ENCODE measurements around the gene WDR47.

WDR47 gene

DNA sequence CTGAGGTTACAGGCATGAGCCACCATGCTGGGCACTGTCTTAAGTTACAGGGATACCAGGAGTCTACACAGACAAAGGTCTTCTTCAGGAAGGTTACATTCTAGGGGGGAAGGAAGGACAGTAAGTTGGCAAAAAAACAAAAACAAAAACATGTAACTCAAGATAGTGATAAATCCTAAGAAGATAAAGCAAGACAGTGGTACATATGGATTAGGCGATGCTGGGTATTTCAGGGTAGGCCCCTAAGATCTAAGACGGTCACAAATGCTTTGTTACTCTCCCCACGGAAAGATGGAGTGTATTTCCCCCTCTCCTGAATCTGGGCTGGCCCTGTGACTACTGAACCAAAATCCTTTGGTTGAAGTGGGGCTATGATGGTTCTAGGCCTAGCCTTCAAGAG, 86.8 kb downstream of the WDR47 start:
- H3K4me3 ChIP-seq (ENCODE audit: low read length, poor library complexity, severe bottlenecking), result no peak overlapping the region
- H4K20me1 ChIP-seq (ENCODE audit: insufficient read depth, low read length, poor library complexity, severe bottlenecking), result peaks cover 38% of the 10 kb centered on the region
- TF ChIP-seq, protein P1, sequence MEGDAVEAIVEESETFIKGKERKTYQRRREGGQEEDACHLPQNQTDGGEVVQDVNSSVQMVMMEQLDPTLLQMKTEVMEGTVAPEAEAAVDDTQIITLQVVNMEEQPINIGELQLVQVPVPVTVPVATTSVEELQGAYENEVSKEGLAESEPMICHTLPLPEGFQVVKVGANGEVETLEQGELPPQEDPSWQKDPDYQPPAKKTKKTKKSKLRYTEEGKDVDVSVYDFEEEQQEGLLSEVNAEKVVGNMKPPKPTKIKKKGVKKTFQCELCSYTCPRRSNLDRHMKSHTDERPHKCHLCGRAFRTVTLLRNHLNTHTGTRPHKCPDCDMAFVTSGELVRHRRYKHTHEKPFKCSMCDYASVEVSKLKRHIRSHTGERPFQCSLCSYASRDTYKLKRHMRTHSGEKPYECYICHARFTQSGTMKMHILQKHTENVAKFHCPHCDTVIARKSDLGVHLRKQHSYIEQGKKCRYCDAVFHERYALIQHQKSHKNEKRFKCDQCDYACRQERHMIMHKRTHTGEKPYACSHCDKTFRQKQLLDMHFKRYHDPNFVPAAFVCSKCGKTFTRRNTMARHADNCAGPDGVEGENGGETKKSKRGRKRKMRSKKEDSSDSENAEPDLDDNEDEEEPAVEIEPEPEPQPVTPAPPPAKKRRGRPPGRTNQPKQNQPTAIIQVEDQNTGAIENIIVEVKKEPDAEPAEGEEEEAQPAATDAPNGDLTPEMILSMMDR (conservative IDR thresholded peaks at IDR 0.05; ENCODE audit: low read length), result no peak
- no peak for TF ChIP-seq EZH2phosphoT487 (IDR thresholded peaks at IDR 0.05; ENCODE audit: borderline replicate concordance)
- no peak overlapping the region for H3K4me2 ChIP-seq (ENCODE audit: low read depth, low read length, poor library complexity, severe bottlenecking)
- peaks cover 7% of the 10 kb centered on the region for H3K4me1 ChIP-seq (ENCODE audit: insufficient read depth, low read length, poor library complexity, severe bottlenecking)
- no peaks in the 10 kb centered on the region for H3K9me2 ChIP-seq (replicated peaks; ENCODE audit: low read depth, low read length)
- no peak overlapping the region for H3K9ac ChIP-seq (ENCODE audit: low read depth, low read length, poor library complexity, severe bottlenecking)
- no peaks in the 10 kb centered on the region for H3K36me3 ChIP-seq (ENCODE audit: insufficient read depth, low read length)
- no peaks in the 10 kb centered on the region for H3F3A ChIP-seq (ENCODE audit: low read depth)
- H3K79me2 ChIP-seq (ENCODE audit: insufficient read depth, low read length), result no peaks in the 10 kb centered on the region
- H2AFZ ChIP-seq (ENCODE audit: low read length), result no peak overlapping the region
- peaks cover 80% of the 10 kb centered on the region for H3K27me3 ChIP-seq (ENCODE audit: insufficient read depth, low read length, poor library complexity, severe bottlenecking)
- no peaks in the 10 kb centered on the region for H3K9me3 ChIP-seq (ENCODE audit: insufficient read depth, low read depth, low read length)

DNA sequence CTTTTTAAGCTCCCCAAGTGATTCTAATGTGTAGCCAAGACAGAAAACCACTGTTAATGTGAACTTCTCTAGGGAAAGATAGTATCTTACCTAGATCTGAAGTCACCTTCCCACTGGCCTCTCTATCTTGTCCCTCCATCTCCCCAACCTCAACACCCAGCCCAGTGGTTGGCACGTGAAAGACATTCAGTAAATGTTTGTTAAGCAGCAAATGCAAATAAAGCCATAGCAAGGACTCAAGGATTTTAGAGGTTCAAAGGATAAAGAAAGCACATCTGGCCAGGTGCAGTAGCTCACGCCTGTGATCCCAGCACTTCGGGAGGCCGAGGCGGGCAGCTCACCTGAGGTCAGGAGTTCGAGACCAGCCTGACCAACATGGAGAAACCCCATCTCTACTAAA, 88.5 kb downstream of the WDR47 start:
- Histone ChIP-seq H3F3A (ENCODE audit: low read depth) (no peaks in the 10 kb centered on the region), H3K9me3 (ENCODE audit: insufficient read depth, low read depth, low read length) (no peaks in the 10 kb centered on the region), H3K4me2 (ENCODE audit: low read depth, low read length, poor library complexity, severe bottlenecking) (no peak overlapping the region), H3K9me2 (replicated peaks; ENCODE audit: low read depth, low read length) (no peaks in the 10 kb centered on the region), H2AFZ (ENCODE audit: low read length) (no peak overlapping the region), H3K4me1 (ENCODE audit: insufficient read depth, low read length, poor library complexity, severe bottlenecking) (peaks cover 7% of the 10 kb centered on the region), H3K9ac (ENCODE audit: low read depth, low read length, poor library complexity, severe bottlenecking) (no peak overlapping the region), H3K79me2 (ENCODE audit: insufficient read depth, low read length) (no peaks in the 10 kb centered on the region), H3K36me3 (ENCODE audit: insufficient read depth, low read length) (no peaks in the 10 kb centered on the region), H4K20me1 (ENCODE audit: insufficient read depth, low read length, poor library complexity, severe bottlenecking) (peaks cover 29% of the 10 kb centered on the region), H3K27me3 (ENCODE audit: insufficient read depth, low read length, poor library complexity, severe bottlenecking) (peaks cover 63% of the 10 kb centered on the region), H3K4me3 (ENCODE audit: low read length, poor library complexity, severe bottlenecking) (no peak overlapping the region)
- TF ChIP-seq, protein P1 (conservative IDR thresholded peaks at IDR 0.05; ENCODE audit: low read length), result no peak
- TF ChIP-seq EZH2phosphoT487 (IDR thresholded peaks at IDR 0.05; ENCODE audit: borderline replicate concordance), result no peak

GRCh38 chr1:108951242-108951641, 90.7 kb downstream of the WDR47 start:
- Histone ChIP-seq H3K9me2 (replicated peaks; ENCODE audit: low read depth, low read length) (no peaks in the 10 kb centered on the region), H3K4me1 (ENCODE audit: insufficient read depth, low read length, poor library complexity, severe bottlenecking) (no peaks in the 10 kb centered on the region), H3F3A (ENCODE audit: low read depth) (no peaks in the 10 kb centered on the region), H4K20me1 (ENCODE audit: insufficient read depth, low read length, poor library complexity, severe bottlenecking) (peaks cover 18% of the 10 kb centered on the region), H3K9ac (ENCODE audit: low read depth, low read length, poor library complexity, severe bottlenecking) (no peak overlapping the region), H3K4me3 (ENCODE audit: low read length, poor library complexity, severe bottlenecking) (no peak overlapping the region), H3K27me3 (ENCODE audit: insufficient read depth, low read length, poor library complexity, severe bottlenecking) (peaks cover 48% of the 10 kb centered on the region), H2AFZ (ENCODE audit: low read length) (no peak overlapping the region), H3K36me3 (ENCODE audit: insufficient read depth, low read length) (no peaks in the 10 kb centered on the region), H3K79me2 (ENCODE audit: insufficient read depth, low read length) (no peaks in the 10 kb centered on the region), H3K4me2 (ENCODE audit: low read depth, low read length, poor library complexity, severe bottlenecking) (no peak overlapping the region), H3K9me3 (ENCODE audit: insufficient read depth, low read depth, low read length) (no peaks in the 10 kb centered on the region)
- TF ChIP-seq, protein P1 (conservative IDR thresholded peaks at IDR 0.05; ENCODE audit: low read length), result no peak
- no peak for TF ChIP-seq EZH2phosphoT487 (IDR thresholded peaks at IDR 0.05; ENCODE audit: borderline replicate concordance)

All from Loucy (cell line).